Retina (tissue), 1 donor: ENCODE measurements around the gene NMNAT2.

ENCODE experiments used
- DNase-seq: peaks from one replicate; pipeline ENCODE4 v3.0.0-alpha.2; 2016

NMNAT2 gene

GRCh38 chr1:183234660-183235476 is 183.3 kb downstream of the NMNAT2 start:
- DNase-seq = peak; percentile 72

GRCh38 chr1:183233113-183233512 is 185.1 kb downstream of the NMNAT2 start:
- DNase-seq = no peak

- no peak for DNase-seq
These were observed 186.6 kb downstream of the NMNAT2 start for GRCh38 chr1:183231545-183231944.

- no peak for DNase-seq
These were observed 187.8 kb downstream of the NMNAT2 start for GRCh38 chr1:183230413-183230812.

- DNase-seq = no peak
These were observed 189.6 kb downstream of the NMNAT2 start for GRCh38 chr1:183228347-183229220.

GRCh38 chr1:183227422-183228346 is 190.5 kb downstream of the NMNAT2 start:
- peak; percentile 53 for DNase-seq

GRCh38 chr1:183226963-183227362 is 191.2 kb downstream of the NMNAT2 start:
- DNase-seq = no peak

- DNase-seq = no peak
These were observed 191.8 kb downstream of the NMNAT2 start for GRCh38 chr1:183226361-183226760.

GRCh38 chr1:183223467-183223866 is 194.7 kb downstream of the NMNAT2 start:
- DNase-seq = no peak

GRCh38 chr1:183222909-183223308 is 195.3 kb downstream of the NMNAT2 start:
- no peak for DNase-seq

- DNase-seq = no peak
These were observed 198.6 kb downstream of the NMNAT2 start for GRCh38 chr1:183219616-183220009.

- DNase-seq = peak; percentile 38
These were observed 199.1 kb downstream of the NMNAT2 start for GRCh38 chr1:183218971-183219615.

GRCh38 chr1:183218027-183218618 is 200.1 kb downstream of the NMNAT2 start:
- peak; percentile 67 for DNase-seq

GRCh38 chr1:183215936-183216335 is 202.2 kb downstream of the NMNAT2 start:
- no peak for DNase-seq

GRCh38 chr1:183215076-183215720 is 203.0 kb downstream of the NMNAT2 start:
- peak; percentile 40 for DNase-seq

- DNase-seq = no peak
These were observed 203.9 kb downstream of the NMNAT2 start for GRCh38 chr1:183214021-183214970.

GRCh38 chr1:183212870-183213269 is 205.3 kb downstream of the NMNAT2 start:
- DNase-seq = no peak

GRCh38 chr1:183210681-183211080 is 207.5 kb downstream of the NMNAT2 start:
- DNase-seq = no peak

- DNase-seq = no peak
These were observed 208.5 kb downstream of the NMNAT2 start for GRCh38 chr1:183209533-183210158.
